ENCODE measurements around the gene UCHL1.
"Not testable (repeated sequence)": the region's sequence is repeated elsewhere in the genome, so short reads cannot be mapped to it uniquely, and the experiment has no call there.

Gene UCHL1

DNA sequence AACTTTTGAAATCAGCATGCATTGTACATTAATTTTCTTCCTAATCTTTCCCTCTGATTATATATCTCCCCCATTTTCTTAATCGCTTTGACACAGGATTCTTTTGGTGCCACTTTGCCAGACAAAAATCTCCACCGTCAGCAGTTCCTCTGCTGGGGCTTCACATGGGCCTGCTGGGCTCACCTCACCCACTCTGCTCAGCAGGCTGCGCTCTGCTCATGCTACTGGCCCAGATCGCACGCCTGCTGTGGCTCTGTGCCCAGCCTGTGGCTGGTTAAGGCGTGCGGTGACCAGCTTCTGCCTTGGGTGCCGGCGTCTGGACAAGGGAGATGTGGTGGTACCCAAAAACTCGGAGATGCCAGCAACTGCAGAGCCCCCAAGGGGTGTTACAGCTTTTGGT lies 31.1 kb downstream of the UCHL1 start:
- DNase-seq (ENCODE audit: low read depth in 2 of 2, low spot score in 1 of 2), result no peak

GRCh38 chr4:41288254-41288653 lies 31.5 kb downstream of the UCHL1 start:
- DNase-seq (ENCODE audit: low read depth in 2 of 2, low spot score in 1 of 2), result no peak

- DNase-seq (ENCODE audit: low read depth in 2 of 2, low spot score in 1 of 2), result no peak
Observed at GRCh38 chr4:41290479-41290878, 33.8 kb downstream of the UCHL1 start.

DNA sequence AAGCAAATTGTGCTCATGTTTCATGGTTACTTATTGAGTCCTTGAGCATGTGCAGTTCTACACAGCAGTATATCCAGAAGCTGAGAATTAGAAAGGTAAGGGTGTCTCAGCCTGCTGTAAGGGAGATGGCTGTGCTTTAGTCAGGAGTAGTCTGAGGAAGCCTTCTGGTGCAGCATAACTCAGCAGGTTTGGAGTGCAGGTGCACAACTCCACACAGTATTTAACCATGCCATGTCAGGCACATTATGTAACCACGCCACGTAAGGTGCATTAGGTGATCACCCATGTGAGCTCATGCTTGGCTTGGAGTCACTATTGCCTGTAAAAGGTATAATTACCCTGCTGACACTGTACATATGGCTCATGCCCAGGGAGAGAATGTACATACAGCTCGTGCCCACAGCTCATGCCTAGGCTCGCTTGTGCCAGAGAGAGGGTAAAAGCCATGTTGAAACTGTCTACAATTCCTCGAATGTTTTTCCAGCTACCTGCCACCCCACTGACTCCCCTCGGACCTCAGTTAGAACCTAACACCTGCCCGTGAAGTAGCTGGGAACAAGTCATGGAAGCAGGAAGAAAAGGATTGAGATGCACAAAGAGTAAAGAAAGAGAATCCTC lies 37.8 kb downstream of the UCHL1 start:
- DNase-seq (ENCODE audit: low read depth in 2 of 2, low spot score in 1 of 2), result no peak

GRCh38 chr4:41296995-41297394 lies 40.3 kb downstream of the UCHL1 start:
- no peak for DNase-seq (ENCODE audit: low read depth in 2 of 2, low spot score in 1 of 2)

DNA sequence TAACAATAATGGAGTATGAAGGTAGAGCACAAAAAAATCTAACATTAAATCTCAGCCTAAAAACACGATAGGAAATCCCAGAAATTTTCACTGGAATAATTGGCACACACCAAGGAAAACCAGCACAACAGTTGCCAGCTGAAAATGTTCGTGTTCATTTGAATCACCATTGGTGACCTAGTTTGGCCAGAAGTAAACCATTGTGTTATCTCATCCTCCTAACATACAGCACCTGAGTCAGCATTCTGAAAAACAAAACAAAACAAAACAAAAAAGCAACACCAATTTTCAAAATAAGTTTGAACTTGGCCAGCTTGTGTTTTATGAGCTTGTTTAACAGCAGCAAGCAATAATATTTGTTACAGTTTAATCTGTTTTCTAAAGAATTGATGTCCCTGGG lies 41.1 kb downstream of the UCHL1 start:
- DNase-seq (ENCODE audit: low read depth in 2 of 2, low spot score in 1 of 2), result no peak

DNA sequence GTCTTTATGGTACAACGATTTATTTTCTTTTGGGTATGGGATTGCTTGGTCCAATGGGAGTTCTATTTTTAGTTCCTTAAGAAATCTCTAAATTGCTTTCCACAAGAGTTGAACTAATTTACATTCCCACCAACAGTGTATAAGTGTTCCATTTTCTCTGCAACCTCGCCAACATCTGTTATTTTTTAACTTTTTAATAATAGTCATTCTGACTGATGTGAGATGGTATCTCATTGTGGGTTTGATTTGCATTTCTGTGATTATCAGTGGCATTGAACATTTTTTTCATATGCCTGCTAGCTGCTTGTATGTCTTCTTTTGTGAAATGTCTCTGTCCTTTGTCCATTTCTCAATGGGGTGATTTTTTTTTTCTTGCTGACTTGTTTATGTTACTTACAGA lies 42.8 kb downstream of the UCHL1 start:
- DNase-seq (ENCODE audit: low read depth in 2 of 2, low spot score in 1 of 2), result no peak

DNA sequence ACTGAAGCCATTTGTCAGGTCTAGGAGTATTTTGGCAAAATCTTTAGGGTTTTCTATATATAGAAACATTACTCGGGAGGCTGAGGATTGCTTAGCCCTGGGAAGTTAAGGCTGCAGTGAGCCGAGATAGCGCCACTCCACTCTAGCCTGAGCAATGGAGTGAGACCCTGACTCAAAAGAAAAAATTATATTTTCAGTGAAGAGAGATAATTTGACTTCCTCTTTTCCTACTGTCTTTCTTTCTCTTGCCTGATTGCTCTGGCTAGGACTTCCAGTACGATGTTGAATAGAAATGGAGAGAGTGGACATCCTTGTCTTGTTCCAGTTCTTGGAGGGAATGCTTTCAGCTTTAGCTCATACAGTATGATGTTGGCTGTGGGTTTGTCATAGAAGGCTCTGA lies 44.4 kb downstream of the UCHL1 start:
- DNase-seq (ENCODE audit: low read depth in 2 of 2, low spot score in 1 of 2), result no peak

DNA sequence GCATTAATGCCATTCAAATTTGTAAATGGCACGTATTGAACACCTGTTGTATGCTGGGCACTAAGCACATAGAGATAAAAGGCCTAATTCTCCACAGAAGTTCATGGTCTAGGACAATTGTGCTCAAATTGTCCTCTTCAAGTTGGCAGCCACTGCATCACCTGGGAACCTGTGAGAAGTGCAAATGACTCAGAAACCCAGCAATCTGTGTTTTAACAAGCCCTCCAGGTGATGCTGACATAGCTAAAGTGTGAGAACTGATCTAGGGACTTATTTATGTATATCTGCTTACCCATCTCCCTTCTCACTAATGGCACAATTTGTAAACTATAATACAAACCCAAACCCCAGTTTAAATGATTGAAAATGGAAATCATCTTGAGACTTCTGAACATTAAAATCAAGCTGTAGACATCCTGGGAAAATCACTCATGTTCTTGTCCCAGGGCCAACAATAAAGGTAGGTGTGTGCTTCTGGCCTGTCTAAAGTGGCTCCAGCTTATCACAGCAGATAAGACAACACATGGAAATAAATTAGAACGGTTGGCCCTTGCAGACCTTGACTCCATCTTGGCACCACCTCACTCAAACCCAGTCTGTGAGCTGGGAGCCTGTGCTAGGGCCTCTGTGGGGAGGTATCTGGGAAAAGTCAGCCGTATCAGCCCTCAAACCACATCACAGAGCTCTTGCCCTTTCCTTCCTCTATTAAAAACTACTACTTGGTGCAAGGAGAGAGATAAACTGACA lies 46.8 kb downstream of the UCHL1 start:
- DNase-seq (ENCODE audit: low read depth in 2 of 2, low spot score in 1 of 2), result no peak

DNA sequence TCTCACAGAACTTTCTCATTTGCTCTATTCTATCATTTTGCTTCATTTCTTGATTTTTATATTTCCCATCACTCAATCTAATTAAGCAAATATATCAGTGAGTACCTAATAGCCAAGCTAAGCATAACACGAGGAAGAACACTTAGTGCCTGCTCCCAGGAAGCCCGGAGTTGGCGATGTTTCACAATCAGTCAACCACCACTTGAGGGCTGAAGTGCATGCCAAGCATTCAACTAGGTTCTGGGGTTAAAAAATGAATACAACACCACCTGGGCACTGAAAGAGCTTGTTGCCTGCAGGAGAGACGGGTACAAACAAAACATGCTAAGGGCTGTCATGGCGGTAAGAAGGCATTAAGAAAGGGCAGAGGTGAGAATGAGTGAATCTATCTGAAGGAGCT lies 47.5 kb downstream of the UCHL1 start:
- DNase-seq (ENCODE audit: low read depth in 2 of 2, low spot score in 1 of 2), result no peak

GRCh38 chr4:41305476-41305875 lies 48.7 kb downstream of the UCHL1 start:
- DNase-seq (ENCODE audit: low read depth in 2 of 2, low spot score in 1 of 2), result no peak

- DNase-seq (ENCODE audit: low read depth in 2 of 2, low spot score in 1 of 2), result no peak
Observed at GRCh38 chr4:41307638-41308037, 50.9 kb downstream of the UCHL1 start.

GRCh38 chr4:41308398-41308797 lies 51.7 kb downstream of the UCHL1 start:
- DNase-seq (ENCODE audit: low read depth in 2 of 2, low spot score in 1 of 2), result no peak

DNA sequence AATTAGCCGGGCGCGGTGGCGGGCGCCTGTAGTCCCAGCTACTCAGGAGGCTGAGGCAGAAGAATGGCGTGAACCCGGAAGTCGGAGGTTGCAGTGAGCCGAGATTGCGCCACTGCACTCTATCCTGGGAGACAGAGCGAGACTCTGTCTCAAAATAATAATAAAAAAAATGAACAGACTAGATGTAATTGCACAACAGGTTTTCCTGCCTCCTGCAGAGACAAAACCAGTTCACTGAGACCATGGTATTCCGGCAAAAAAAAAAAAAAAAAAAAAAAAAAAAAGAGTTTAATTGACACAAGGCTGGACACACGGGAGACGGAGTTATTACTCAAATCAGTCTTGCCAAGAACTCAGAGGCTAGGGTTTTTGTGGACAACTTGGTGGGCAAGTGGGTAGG lies 58.7 kb downstream of the UCHL1 start:
- DNase-seq (ENCODE audit: low read depth in 2 of 2, low spot score in 1 of 2), result not testable (repeated sequence)

DNA sequence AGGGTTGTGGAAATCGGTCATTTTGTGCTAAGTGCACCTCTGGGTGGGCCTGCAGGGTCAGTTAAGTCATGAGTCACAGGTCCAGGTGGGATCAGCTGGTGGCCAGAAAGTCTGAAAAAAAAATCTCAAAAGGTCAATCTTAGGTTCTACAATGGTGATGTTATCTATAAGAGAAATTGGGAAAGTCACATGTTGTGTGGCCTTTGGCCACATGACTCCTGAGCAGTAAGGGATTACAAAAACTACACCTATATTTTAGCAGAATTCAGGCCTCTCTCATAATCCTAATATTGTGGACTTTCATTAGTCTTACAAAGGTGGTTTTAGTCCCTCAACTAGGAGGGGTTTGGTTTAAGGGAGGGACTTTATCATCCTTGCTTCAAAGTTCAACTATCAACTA lies 59.1 kb downstream of the UCHL1 start:
- DNase-seq (ENCODE audit: low read depth in 2 of 2, low spot score in 1 of 2), result no peak
